Endometrial microvascular endothelial cells (primary cell): ENCODE data around the gene FEZ2. TPM values are rescaled to one million over a fixed set of nuclear protein-coding genes. Genes with fewer than 3 reads are reported as not detected.

ENCODE experiments used
- in situ Hi-C: cut with HindIII; loops from 2 replicates; pipeline ENCODE4 v1.10.0; 2017; ENCODE audit warnings: low sequenced_read_pairs, low pct_unique_long_range_greater_than_20kb; ENCODE audit errors: inconsistent ontology term
- total RNA-seq: library from RNA; depleted of rRNA; stranded (reverse); fragments of >200 nt; gene quantifications from one replicate; pipeline ENCODE4 v1.2.3, GENCODE V29; 2015; ENCODE audit errors: inconsistent ontology term

Gene FEZ2
- total RNA-seq, 1 donor from 2014 or later = 120 TPM

DNA sequence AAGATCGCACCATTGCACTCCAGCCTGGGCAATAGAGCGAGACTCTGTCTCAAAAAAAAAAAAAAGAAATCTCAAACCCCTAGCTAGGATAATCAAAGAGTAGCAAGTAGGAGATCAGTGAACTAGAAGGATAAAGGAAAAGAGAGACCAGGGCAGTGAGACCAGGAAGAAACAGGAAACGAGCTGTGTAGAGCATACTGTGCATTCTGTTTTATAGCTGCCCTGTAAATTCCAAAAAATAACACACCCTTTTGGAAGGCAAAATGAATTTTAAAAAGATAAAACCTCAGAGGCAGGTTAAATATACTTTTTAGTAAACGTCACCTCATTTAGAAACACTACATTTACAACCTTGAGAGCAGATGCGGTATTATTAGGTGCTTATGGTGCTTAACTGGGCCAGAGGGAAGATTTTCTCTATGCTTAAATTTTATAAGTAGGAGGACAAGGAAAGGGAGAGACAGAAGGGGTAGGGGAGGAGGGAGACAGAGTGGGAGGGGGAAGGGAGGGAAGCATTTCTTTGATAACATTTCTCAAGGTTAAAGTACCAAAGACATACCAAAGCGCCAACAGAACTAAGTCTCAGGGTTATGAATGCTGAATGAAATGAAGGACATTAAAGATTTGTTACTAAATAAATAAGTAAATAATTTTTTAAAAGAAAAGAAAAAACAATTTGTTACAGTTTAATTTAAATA lies 30.1 kb downstream of the FEZ2 start:
- in situ Hi-C loops = no loop called here

DNA sequence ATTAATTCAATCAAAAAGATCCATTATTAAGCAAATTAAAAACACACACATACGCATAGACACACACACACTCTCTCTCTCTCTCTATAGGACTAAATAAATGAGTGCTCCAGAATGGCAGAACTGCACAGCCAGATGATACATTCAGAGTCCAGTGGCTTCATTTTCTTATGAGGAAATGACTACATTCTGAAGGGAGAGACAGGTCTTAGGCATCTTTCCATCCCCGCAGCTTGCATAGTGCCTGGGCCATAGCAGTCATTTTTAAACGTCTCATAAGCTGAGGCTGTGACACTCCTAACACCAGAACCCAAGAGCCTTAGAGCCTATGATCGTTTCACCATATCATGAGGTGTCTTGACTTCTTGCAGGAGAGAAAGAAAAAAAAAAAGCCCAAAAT lies 31.1 kb downstream of the FEZ2 start:
- in situ Hi-C loops = no loop called here

DNA sequence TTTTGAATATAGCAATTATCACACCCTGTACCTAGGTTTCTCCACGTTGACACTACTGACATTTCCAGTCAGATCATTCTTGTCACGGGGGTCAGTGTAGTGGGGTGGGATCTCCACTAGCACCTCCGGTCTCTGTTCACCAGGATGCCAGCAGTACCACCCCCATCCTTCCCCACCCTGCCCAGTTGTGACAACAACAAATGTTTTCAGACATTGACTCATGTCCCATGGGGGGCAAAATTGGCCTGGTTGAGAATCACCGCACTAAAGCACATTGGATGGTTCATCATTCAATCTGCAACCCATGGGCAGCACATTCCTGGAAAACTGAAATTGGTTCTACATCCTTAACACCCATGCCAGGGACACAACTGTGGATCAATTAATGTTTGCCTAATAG lies 32.3 kb downstream of the FEZ2 start:
- in situ Hi-C loops = no loop called here

DNA sequence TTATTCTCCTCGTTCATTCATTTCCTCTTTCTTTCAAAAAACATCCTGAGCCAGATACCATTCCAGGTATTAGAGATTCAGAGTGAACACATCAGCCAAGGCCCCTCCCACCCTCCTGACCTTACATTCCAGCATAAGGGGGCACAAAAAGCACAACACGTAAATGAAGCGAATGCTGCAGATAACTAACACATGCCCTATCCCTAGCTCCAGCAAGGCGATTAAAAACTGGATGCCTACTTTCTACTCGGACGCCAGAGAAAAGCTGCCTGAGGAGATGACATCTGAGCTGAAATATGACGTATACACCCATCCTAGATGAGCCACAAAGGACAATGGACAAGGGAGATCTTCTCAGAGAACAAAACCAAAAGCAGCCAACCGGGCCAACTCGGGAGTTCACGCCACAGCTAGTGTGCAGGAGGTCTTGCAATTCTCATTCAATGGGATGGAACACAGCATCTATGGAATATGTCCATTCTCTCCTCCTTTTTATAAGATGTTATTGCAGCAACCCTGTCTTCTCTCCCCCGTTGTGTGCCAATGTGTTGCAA lies 33.5 kb downstream of the FEZ2 start:
- in situ Hi-C loops = no loop called here

DNA sequence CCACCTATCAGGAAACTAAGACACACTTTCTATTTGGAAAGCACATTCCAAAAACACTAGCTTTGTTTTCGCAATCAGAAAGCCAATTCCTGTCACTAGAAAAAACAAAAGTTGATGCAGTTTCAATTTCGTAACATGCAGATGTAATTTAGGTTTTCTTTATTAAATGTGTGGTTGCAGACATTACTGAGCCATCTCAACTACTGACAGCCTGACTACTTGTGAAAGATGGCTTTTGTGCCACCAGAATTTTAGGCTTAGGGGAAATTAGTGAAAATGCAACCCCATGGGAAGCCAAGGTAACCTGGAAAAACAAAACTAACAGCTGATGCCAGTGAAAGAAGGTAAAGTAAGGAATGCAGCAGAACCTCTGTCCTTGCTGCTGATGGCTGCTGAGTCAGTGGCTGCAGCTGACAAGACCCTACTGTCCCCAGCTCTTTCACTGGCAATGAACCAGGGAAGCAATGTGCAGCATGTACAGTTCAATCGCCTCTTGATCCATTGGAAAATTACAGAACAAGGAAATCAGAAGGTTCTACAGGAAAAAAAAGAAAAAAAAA lies 34.9 kb downstream of the FEZ2 start:
- in situ Hi-C loops = no loop called here

- in situ Hi-C loops = no loop called here
Measured at GRCh38 chr2:36562240-36562639, 35.7 kb downstream of the FEZ2 start.

DNA sequence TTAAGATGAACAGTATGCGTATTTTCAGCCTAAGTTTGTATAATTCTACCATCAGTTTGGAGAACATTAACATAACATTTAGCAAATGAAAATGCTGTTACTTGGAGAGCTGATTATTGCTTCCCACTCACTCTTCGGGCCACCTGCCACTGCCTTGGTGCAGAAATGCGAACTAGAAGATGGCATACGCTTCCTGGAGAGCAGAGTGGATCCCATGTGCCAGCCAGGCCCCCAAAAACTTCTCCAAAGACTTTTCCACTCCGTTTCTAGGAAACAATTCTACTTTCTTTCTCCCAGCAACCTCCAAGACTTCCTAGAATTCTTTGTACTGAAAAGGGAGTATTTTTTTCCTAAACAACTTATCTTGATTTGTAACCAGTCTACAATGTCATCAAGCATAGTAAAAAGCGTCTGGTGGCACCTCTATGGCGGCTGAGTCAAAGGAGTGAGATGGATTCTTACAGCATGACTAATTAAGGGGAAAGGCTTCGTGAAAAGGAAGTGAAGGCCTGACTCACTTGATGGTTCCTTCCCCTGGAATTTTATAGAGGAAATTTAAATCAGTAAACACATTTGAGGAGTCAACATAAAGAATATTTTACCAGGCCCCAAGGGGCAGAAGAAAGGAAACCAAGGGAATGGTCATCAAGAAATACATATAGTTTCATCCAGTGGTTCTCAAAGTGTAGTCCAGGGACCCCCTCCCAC lies 36.6 kb downstream of the FEZ2 start:
- in situ Hi-C loops = no loop called here

- in situ Hi-C loops = no loop called here
Measured at GRCh38 chr2:36560726-36561125, 37.2 kb downstream of the FEZ2 start.

- in situ Hi-C loops = no loop called here
Measured at GRCh38 chr2:36559221-36559942, 38.6 kb downstream of the FEZ2 start.

GRCh38 chr2:36556842-36557241 lies 41.1 kb downstream of the FEZ2 start:
- in situ Hi-C loops = no loop called here

- in situ Hi-C loops = no loop called here
Measured at GRCh38 chr2:36555789-36556188, 42.2 kb downstream of the FEZ2 start.

- in situ Hi-C loops = no loop called here
Measured at GRCh38 chr2:36554531-36554930, 43.4 kb downstream of the FEZ2 start.

DNA sequence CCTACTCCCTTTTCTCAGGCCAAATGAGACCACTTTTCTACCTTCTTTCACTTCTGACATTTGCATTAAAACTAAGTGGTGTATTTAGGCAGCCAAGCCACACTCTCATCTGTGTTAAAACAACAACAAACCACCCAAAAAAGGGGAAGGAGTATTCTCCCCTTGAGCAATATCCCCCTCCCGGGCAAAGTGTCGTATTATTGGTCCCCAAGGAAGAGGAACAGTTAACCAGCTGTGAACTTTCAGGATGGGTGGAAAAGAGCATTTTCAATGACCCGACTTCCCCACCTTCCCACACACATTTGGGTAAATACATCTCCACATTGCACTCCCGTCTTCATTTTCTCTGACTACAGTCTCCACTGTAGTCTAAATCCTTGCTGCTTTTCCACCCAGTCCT lies 44.3 kb downstream of the FEZ2 start:
- in situ Hi-C loops = no loop called here

DNA sequence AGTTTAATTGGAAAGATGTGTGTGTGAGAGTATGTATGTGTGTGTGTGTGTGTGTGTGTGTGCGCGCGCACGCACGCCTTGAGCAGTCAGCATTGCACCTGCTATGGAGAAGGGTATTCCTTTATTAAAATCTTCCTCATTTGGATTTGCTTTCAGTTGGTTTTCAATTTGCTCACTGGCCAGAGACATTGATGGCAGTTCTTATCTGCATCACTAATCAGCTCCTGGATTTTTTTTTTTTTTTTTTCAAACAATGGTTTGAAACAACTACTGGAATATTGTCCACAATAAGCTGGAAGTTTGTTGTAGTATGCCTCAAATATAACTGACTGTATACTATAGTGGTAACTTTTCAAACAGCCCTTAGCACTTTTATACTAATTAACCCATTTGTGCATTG lies 48.0 kb downstream of the FEZ2 start:
- in situ Hi-C loops = no loop called here

GRCh38 chr2:36549165-36549574 lies 48.8 kb downstream of the FEZ2 start:
- in situ Hi-C loops = no loop called here

DNA sequence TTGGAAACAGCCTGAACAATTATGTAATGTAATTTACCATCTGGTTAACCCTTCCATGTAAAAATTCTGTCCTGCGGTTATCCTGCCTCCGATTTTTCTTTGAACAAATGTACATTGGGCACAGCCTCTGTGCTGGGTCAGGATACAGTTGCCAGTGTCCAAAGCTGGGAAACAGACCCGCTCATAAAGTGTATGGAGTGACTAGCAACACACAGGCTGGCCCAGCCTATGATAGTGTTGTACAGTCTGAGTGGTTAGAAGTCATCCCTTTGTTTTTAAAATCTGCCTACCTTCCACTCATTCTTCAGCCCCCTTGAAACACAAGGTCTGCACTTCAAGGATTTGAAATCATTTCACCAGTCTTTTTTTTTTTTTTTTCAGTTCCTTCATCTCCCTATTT lies 50.1 kb downstream of the FEZ2 start:
- in situ Hi-C loops = no loop called here

GRCh38 chr2:36545871-36546416 lies 52.0 kb downstream of the FEZ2 start:
- in situ Hi-C loops = no loop called here

DNA sequence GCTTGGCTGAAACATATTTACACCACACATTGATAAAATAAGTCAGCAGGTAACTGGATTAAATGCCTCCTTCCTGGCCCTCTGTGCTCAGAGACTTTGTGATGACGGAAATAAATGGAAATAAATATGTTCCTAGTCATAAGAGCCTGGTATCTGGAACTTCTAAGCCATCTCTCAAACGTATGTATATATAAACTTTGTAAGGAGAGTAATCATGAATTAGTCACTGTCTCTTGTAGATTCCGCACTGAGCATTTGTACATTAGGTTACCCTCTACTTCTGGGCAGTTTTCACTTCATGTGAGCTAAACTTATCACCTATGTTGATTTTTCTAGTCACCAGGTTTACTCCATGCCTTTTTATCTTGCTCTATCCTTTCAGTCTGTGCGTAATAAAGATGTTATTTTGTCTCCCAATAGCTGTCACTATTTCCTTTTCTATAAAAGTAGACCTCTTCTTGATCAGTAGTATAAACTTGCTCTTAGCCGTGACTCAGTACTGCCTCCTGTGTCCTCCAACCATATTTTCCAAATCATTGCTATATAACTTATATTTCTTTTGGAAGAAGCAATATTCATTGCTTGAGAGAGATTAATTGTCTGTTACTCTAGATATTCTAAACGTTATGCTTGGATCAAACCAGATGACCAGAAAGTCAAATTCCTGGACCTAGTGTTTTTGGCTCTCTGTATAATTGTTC lies 53.2 kb downstream of the FEZ2 start:
- in situ Hi-C loops = no loop called here
